IPS-NIHi11 (cell line): Measurements from ENCODE around the gene C2CD3.
A peak's percentile ranks its signal among the peaks of the same experiment; 100 is the strongest.

ENCODE experiments used
- DNase-seq: peaks from one replicate; pipeline ENCODE4 v3.0.0; 2012; ENCODE audit warnings: mixed read lengths, low spot score

The C2CD3 gene, protein sequence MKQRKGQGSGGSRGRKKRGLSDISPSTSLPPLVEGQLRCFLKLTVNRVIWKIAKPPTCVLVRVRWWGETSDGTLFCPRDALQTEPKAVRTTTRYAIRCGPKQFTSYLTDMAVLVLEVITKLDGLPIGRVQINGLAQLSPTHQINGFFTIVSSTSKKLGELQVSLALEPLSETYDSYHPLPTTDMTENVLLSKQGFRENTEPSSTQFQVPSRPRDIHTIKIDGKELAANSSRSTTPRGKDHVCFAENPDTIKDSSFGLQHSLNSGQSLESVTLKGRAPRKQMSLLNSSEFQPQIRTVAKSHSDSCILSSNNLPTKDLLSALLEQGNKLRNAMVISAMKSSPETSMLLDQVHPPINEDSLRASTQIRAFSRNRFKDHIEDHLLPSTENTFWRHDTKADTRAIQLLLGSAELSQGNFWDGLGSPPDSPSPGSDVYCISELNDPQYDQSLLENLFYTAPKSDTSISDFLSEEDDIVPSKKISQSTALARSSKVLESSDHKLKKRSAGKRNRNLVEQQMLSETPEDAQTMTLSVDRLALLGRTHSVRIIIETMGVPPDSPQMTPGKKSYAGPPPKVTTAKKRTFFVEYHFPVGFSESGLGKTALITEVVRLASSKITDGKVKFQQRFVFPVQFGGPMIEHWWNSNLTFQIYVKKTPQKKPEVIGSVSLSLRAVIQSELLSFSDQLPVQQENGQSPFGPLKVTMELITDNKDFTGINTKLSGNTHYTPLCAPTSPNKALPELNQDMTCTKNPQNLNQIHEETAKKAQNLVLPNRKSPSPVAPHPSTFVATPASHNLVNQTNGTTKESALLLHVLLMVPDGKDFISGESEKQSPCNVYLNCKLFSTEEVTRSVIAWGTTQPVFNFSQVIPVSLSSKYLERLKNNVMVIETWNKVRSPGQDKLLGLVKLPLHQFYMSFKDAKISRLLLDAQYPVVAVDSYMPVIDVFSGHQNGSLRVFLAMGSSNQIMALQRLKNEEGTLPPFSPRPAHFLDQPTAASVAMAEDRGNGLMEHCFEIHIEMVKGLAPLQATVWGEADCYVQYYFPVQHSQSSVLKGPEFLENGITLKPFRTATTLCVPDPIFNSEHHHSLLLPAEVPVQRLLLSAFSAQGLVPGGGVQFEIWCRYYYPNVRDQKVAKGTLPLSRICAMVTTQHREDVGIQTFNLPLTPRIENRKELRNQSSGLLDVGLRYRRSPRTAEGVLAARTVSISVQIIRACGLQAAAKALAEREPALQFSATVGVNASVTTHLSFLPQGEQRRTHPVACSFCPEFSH (N-terminal part only)

DNA sequence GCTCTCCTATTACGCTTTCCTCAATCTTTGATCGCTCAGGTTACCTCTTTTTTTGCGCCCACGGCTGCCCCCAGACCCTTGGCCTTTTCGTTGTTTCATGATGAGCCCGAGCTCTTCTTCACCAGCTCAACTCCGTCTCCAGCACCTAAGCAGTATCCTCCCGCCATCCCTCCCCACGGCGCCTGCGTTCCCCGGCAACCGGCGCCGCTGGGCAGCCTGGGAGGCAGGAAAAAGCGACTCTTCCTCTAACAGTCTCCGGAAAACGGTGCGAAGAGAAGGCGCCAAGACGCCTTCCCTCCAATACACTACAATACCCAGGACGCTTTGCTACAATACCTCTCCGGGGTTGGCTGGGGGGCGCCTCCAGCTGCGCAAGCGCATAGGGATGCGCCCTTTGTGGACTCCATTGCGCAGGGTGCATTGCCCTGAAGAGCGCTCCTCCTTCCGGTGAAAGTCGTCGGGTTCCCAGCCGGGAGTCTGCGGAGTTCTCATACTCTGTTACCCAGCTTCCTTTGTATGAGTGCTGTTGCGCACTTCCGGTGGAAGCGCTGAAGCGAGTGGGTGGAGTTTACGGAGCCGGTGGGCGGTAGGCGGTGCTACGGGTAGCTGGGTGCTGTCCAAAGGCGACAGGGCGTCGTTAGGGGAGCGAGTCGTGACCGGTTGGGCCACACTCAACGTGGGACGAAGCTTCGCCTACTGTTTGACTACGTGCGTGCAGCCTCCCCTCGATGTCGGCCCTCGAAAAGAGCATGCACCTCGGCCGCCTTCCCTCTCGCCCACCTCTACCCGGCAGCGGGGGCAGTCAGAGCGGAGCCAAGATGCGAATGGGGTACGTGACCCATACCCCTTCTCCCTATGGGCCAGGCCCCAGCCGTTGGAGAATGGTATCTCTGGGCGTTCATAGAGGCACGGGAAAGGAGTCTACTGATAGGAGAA is at the start of gene C2CD3, which contains the start of gene PPME1:
Gene C2CD3, minus strand, starts transcription at position 309 of the 936 bp plus-strand sequence. Its CDS starts 210 bp downstream, at position 99.
Gene PPME1, plus strand, starts transcription at position 596 of the 936 bp plus-strand sequence. Its CDS starts 133 bp downstream, at position 729.
- peak; percentile 94 for DNase-seq

DNA sequence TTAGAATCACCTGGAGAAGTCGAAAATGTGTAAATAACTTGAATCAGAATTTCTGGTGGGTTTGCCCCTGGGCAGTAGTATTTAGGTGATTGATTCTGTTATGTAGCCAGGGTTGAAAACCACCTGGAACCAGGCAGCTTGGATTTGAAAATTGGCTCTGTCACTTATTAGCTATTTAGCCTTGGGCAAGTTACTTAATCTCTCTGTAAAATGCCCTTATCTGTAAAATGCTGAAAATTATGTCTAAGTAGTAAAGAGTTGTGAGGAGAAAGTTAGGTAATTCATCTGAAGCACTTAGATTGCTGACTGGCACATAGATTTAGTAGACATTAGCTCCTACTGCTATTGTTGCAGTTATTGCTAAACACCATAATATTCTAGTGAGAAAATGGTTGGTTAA is 49.6 kb upstream of the C2CD3 start:
- no peak for DNase-seq

DNA sequence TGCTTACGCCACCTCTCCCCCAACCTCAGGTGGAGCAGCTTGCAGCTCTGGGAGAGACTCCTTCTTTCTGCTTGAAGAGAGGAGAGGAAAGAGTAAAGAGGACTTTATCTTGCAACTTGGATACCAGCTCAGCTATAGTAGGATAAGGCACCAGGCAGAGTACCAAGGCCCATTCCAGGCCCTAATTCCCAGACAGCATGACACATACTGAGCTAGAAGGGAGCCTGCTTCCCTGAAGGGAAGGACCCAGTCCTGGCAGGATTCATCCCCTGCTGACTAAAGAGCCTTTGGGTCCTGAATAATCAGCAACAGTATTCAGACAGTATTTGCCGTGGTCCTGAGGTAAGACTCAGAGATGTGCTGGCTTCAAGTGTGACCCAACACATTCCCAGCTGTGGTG is 41.7 kb upstream of the C2CD3 start:
- no peak for DNase-seq

DNA sequence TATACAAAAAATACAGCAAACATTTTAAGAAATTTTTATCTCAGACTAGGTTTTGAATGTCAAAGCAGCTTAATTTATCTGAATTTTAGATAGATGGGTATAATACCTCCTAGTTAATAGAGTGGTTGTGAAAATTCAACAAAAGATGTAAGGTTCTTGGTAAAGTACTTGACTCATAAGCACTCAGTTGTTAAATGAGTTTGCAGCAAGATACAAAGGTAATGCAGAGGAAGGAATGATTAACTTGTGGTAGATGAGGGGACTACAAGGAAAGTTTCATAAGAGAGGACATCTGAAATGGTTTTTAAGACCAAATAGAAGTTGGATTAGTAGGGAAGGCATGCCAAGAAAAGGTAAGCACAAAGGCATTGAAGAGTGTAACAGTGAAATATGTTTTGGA is 37.7 kb upstream of the C2CD3 start:
- no peak for DNase-seq

DNA sequence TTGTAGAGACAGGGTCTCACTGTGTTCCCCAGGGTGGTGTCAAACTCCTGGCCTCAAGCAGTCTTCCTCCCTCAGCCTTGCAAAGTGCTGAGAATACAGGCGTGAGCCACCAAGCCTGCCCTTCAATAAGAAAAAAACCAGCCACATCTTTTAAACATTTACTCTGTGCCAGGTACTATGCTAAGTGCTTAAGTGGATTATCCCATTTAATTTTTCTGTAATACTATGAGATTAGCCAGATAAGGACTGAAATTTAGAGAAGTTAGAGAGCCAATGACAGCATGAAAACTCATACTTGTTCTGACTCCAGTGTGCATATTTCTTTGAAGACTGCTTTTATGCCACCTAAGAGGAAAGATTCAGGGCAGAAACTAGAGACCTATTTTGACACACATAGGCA is 35.9 kb upstream of the C2CD3 start:
- no peak for DNase-seq

DNA sequence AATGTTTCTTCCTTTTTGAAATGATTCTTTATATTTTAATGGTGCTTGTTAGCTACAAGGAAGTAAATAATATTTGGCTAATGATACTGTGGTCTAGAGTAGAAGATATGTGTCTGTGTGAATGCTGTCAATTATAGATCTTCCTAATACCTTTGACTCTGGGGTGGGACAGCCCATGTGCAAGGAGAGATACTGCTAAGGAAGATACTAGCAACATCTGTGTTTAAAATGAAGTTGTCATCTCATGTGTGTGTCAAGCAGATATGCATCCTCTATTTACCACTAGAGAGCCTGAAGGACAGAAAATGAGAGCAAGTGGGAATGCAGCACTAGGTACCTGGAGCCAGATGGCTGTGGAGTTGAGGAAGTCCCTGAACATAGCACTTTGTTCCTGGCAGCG is 34.4 kb upstream of the C2CD3 start:
- DNase-seq, result no peak

DNA sequence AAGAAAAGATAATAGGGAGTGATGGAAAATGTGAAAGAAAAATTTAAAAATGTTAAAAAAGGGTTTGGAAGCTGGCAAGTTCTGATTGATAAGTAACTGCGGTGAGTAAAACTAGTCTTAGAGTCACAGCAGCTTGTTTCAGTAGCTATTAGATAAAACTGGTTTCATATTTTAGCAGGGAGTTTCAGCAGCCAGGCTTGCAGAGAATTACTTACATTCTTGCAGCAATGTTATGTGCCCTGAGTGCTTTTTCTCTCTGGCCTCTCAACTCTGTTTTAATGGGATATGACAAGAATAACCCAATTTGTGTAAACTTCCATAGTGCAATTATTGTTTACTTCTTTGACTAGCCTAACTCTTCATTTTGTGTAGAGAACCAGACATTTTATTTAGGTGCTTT is 33.9 kb upstream of the C2CD3 start:
- no peak for DNase-seq

DNA sequence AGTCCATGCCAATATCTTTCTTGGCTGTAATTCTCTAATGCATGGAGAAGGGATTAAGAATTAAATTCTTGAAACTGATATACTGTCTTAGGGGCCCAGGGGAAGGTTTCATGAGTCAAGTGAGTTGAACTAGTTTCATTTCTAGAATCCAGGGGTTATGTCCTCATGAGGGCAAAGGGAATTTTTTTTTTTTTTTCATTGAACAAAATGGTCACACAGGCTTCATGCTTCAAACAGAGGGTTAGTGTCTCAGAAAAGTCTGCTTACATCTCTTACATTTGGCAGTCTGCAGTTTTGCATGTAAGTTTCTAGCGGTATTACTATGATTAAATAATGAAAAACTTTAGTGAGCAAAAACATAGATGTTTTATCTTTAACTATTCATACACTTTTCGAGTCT is 33.2 kb upstream of the C2CD3 start:
- DNase-seq, result no peak

DNA sequence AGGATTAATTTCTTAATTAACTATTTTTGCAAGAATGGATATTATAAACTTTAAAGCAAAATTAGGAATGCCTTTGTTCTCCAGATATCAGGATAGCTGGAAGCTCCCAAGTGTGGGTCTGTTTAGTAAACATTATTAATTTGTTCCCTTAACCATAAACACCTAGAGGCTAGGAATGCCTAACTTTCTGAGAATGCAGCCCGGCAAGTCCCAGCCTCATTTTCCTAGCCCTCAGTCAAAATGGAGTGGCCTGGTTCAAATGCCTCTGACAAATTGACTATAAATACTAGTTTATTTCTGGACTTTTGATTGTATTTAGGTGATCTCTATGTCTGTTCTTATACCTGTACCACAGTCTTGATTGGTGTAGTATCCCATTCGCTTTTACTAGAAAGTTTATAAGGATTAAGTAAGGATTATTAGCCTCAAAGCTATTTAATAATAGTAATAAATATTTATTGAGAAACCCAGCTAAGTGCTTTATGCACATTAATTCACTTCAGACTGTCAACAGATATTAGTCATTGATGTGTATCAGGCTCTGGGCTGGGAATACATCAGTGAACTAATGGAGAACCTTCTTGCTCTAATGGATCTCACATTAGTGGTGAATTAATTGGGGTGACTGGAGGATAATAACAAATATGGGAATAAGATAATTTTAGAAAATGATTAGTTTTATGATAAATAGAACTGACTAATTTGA is 26.1 kb upstream of the C2CD3 start:
- DNase-seq, result no peak

DNA sequence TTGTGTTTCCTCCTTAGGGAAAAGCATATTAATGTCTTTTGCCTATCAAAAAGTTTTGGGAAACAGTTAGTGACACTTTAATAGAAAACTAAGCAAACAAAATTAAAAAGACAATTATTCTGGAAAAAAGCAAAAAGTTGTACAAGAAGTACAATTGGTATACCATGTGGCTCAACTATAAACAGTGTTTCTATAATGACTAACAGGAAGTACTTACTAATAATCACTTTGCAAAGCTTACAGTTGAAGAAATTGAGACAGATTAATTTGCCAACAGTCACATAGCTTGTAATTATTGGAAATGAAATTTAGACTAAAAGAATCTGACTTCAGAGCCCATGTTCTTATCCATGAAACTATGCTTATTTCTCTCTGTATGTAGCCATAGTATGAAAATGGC is 25.0 kb upstream of the C2CD3 start:
- no peak for DNase-seq

DNA sequence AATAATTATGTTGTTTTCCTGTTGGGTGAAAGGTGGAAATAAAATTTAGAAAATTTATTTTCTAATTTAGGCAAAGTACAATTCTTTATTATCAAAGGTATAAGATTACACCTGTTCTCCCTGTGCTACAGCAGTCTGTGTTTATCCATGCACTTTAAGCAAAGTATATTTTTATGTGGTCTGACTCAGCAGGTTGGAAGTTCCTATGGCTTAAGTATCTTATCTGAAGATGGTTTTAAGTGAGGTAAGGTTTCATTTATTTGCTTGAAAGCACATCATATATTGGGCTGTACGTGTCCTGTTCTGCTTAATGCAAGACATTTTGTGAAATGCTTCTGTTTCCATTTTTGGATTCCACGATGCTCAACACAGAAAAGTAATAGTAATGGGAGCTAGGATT is 14.9 kb upstream of the C2CD3 start:
- no peak for DNase-seq

DNA sequence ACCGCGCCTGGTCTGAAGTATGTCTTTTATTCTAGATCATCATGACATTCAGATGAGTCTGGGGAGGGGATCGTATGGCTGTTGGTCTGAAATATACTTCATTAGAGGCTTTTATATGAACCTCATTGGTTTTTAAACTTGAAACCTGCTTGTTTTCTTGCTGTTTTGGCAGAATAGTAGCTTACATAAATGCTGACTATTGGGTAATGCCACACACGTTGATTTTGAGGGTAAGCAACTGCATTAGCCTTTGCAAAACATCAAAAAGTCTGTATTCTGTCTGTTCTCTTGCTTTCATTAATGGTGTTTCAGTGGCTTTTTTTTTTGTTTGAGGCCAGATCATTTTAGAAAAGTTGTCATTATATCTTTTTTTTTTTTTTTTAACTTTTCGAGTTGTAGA is 14.5 kb upstream of the C2CD3 start:
- no peak for DNase-seq

DNA sequence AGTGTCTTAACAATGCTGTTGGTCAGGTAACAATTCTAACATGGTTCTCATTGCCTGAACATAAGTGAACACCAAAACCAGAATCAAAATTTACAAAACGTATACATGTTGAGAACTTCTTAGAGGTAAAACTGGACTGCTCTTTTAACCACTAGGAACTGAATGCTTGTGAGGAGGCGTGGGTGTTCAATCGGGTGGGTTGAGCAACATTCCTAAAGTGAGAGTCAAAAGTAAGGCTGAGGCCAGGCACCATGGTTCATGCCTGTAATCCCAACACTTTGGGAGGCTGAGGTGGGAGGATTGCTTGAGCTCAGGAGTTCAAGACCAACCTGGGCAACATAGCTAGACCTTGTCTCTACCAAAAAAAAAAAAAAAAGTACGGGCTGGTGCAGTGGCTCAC is 11.8 kb upstream of the C2CD3 start:
- no peak for DNase-seq

DNA sequence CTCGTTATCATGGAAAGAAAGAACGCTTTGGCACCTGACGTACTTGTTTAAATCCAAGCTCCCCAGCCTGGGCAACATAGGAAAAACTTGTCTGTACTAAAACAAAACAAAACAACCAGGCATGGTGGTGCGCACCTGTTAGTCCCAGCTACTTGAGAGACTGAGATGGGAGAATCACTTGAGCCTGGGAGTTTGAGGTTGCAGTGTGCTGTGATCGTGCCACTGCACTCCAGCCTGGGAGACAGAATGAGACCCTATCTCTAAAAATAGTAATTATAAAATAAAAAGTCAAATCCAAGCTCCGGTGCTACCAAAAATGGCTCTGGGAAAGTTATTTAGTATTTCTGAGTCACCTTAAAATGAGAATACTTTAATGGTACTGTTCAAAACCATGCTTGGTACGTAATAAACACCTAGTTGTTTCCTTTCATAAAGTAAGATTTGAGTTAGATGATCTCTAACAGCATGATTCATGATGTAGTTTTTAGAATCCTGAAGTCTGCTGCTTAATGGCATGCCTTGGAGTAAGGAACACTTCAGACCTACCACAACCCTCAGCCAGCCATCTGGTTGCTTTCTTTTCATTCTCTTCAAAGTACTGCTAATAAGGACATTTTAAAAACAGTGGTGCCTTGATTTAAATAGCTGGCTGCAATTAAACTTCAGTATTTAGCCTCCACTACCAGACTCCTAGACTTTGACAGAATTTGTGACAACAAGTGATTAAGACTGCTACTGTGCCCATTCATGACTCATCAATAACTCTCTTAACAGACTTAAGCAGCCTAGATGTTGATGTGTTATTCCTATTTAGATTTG is 8.6 kb upstream of the C2CD3 start:
- no peak for DNase-seq

DNA sequence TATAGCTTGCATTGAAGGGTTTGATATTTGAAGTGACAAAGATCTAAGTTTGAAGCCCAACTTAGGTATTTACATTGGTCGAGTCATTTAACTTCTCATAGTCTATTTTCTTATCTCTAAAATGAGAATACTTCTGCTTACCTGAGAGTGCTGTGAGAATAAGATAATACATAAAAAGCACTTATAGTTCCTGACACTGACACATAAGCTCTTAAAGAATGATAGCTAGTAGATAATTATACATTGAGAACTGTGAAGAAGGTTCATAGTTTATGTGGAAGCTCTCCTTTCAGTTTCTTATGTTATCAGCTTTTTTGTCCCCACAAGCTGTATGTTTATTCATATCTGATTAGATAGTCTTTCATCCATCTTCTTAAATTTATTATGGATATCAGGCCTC is 5.1 kb upstream of the C2CD3 start:
- no peak for DNase-seq

DNA sequence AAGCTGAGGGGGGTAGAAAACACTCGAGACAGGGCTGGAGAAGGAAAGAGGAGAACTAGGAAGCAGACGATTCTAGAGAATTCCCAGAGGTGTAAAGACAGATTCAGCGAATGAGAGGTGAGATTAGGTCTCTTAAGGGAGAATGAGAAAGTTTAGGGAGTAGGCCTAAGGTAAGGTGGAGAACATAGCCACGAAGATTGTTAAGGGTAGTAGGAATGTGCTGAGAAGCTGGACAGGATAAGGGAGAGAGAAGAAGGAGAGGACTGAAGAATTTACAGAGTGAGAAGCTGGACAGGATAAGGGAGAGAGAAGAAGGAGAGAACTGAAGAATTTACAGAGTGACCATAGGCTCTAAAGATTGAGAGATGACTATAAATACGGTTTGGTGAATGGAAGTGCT is 1.2 kb upstream of the C2CD3 start:
- no peak for DNase-seq

DNA sequence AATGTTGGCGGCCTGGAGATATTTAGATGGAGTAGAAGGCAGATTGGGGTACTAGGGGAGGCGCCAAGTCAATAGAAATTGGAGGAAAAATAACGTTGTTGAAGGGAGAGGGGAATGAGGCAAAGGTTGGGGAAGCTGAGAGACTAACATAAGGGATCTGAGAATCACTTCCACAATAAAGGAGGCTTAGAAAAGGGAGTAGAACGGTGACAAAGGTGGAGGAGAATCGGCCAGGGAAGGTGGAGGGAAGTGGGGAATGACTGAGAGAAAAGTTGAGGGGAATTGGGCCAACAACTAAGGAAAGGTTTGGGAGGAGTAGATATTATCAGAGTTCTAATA is 797 bp upstream of the C2CD3 start:
- DNase-seq, result no peak

DNA sequence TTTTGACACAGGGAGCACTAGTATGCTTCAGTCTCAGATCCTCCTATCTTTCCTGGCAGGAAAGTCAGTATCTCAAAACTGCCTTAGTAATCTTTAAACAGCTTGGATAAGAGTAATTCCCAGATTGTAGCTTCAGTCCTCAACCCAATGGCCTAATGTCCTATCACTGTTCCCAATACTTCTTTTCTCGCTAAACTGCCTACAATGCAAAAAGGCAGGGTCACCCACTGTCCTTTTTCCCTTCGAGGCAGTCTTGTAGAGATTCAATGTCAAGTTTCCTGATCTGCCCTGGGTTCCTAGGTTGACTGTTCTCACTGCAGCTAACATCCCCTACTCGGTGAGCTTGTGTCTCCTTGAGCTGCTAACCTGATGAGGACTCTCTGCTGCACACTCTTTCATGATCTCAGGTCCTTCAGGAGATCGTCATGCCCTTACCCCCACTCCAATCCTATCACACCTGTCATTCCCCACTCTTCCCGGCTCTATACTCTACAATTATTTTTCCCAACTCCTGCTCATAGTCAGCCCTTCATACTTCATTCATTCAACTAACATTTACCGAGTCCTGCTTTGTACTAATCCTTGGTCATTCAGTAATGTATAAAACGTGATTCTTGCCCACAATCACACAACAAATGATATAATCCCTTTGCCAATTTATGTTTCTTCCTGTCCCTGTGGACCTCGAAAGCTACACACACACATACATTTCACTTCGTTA is 904 bp downstream of the C2CD3 start:
- DNase-seq, result no peak

DNA sequence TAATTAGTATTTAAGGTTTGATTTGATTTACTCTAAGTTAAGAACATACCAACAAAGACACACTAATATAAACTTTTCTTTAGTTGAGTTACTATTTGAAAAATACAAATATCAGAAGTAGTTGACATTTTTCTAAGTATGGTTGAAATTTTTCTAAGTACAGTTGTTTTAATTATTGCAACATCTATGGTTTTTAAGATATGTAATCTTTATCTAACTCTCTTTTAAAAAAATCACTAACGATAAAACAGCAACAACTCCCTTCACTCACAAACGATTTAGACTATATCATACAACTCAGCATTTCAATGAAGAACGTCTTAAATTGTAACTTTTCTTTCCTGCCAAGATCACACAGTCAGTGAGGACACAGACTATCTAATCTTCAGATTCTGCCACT is 2.0 kb downstream of the C2CD3 start:
- no peak for DNase-seq
